CD4-positive, alpha-beta T cell (primary cell): ENCODE data around the gene GPR107. TPM values are rescaled to one million over a fixed set of nuclear protein-coding genes. Genes with fewer than 3 reads are reported as not detected.

Source experiments
- ATAC-seq: fragments of 200-7000 bp; cut with Tn5 transposase; one replicate; pipeline ENCODE4 v1.10.0; 2022; ENCODE audit warnings: mild to moderate bottlenecking; ENCODE audit not compliant: poor library complexity
- CTCF ChIA-PET: fragments of 350-600 bp; sonication (Branson Sonifier 250); formaldehyde crosslinking; loops from one replicate; lab custom pipeline; 2021; ENCODE audit warnings: antibody characterized with exemption, inconsistent platforms; lab: Charles Lee
- POLR2A ChIA-PET: fragments of 350-600 bp; sonication (Branson Sonifier 250); formaldehyde crosslinking; loops from one replicate; lab custom pipeline; 2021; ENCODE audit warnings: antibody characterized with exemption, inconsistent platforms; lab: Charles Lee
- DNase-seq, 14 experiments: peaks; one replicate each; pipeline ENCODE4 v3.0.0-alpha.2; 2013 to 2020; ENCODE audit warnings: mixed read lengths in 2 of 14
- H3K27ac ChIP-seq, 2 donors: one replicate each; pipeline versions ENCODE4 v1.5.1 to v1.7.0; 2013; ENCODE audit warnings: low read length in 2 of 2, low read depth in 1 of 2, mild to moderate bottlenecking in 1 of 2
- H3K27me3 ChIP-seq, 2 experiments: 1 replicate in 1 of 2; 2 replicates in 1 of 2; pipeline versions ENCODE4 v1.6.1 to v1.7.0; 2013; ENCODE audit warnings: low read length in 2 of 2, control low read depth in 1 of 2, mild to moderate bottlenecking in 1 of 2, moderate library complexity in 1 of 2; ENCODE audit not compliant: insufficient read depth in 2 of 2, control insufficient read depth in 1 of 2
- H3K36me3 ChIP-seq: one replicate; pipeline ENCODE4 v1.6.1; 2013; ENCODE audit warnings: low read length, control low read depth; ENCODE audit not compliant: insufficient read depth
- H3K4me1 ChIP-seq: one replicate; pipeline ENCODE4 v1.6.1; 2013; ENCODE audit warnings: low read length, control low read depth; ENCODE audit not compliant: insufficient read depth
- H3K4me3 ChIP-seq: one replicate; pipeline ENCODE4 v1.5.1; 2013; ENCODE audit warnings: mild to moderate bottlenecking, low read length, moderate library complexity
- H3K9me3 ChIP-seq, 2 experiments: 1 replicate in 1 of 2; 2 replicates in 1 of 2; pipeline versions ENCODE4 v1.6.1 to v1.7.0; 2013; ENCODE audit warnings: low read length in 2 of 2, mild to moderate bottlenecking in 2 of 2, control low read depth in 1 of 2, moderate library complexity in 1 of 2; ENCODE audit not compliant: control insufficient read depth in 1 of 2, insufficient read depth in 1 of 2
- H3K27ac Mint-ChIP-seq: one replicate; pipeline ENCODE4 v1.8.0; 2020; ENCODE audit warnings: mixed read lengths
- H3K27me3 Mint-ChIP-seq: one replicate; pipeline ENCODE4 v1.8.0; 2021; ENCODE audit warnings: mixed read lengths
- H3K36me3 Mint-ChIP-seq: one replicate; pipeline ENCODE4 v1.8.0; 2021; ENCODE audit warnings: low read depth, mixed read lengths
- H3K4me1 Mint-ChIP-seq: one replicate; pipeline ENCODE4 v1.8.0; 2021; ENCODE audit warnings: low read depth, mixed read lengths
- H3K4me3 Mint-ChIP-seq: one replicate; pipeline ENCODE4 v1.8.0; 2020; ENCODE audit warnings: mild to moderate bottlenecking, mixed read lengths
- H3K9me3 Mint-ChIP-seq: one replicate; pipeline ENCODE4 v1.8.0; 2020; ENCODE audit warnings: mixed read lengths
- CTCF ChIP-seq: fragments of 200-600 bp; IDR thresholded peaks from one replicate; pipeline ENCODE4 v1.8.0; 2022; ENCODE audit warnings: antibody characterized with exemption, mild to moderate bottlenecking
- intact Hi-C, 2 experiments: fragments of 100-400 bp; cut with DNase I in 1 of 2; cut with micrococcal nuclease in 1 of 2; formaldehyde crosslinking; loops; one replicate each; pipeline versions ENCODE4 v1.15.1 to v1.9.0; 2023 to 2025; cut with DNase I, micrococcal nuclease
- total RNA-seq, 174 experiments: library from RNA in 2 of 174; stranded (reverse) in 2 of 174; gene quantifications; one replicate each; pipeline ENCODE4 v1.2.3 and lab custom pipeline; 2021 to 2026

Gene GPR107
- total RNA-seq, 2 experiments from 2014 or later = 18.9 to 19.2 TPM

DNA sequence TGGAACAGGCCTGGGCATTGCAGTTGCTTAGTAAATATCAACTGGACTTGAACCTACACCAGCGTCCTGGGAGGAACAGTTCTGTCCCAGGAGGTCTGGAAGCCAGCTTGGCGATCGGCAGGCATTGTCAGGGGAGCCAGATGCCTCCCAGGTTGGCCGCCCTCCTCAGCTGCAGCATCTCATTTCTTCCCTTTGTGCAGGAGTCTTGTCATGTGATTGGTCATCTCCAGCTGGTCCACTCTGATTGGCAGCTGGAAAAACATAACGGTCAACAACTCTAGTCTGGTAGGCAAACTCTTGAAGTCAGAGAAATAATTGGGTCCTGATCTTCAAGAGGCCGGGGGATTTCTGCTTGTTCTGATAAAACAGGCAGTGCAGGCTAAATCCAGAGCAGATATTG lies 88.9 kb downstream of the GPR107 start:
- H3K4me1 Mint-ChIP-seq = peaks cover 42% of the 10 kb centered on the region
- CTCF ChIA-PET = no interaction called here
- H3K27me3 Mint-ChIP-seq = peaks cover 28% of the 10 kb centered on the region

GRCh38 chr9:130143279-130143893 lies 89.7 kb downstream of the GPR107 start:
- TF ChIP-seq CTCF = no peak
- Mint-ChIP-seq H3K36me3 (peaks cover 4% of the 10 kb centered on the region), H3K4me1 (peaks cover 35% of the 10 kb centered on the region), H3K4me3 (no peak overlapping the region), H3K27me3 (peaks cover 31% of the 10 kb centered on the region), H3K27ac (no peak overlapping the region), H3K9me3 (no peaks in the 10 kb centered on the region)
- DNase-seq = no peak
- no peaks in the 10 kb centered on the region for H3K36me3 ChIP-seq
- no peak for ATAC-seq
- ChIA-PET POLR2A (interaction anchor here (0.6 to 2.4 kb wide), 2 partner anchors 15 to 128 kb away, joined by 3 to 6 read pairs; no protein-coding TSS in a partner anchor), CTCF (no interaction called here)
- peaks cover 6 to 9% of the 10 kb centered on the region in 2 experiments for H3K27me3 ChIP-seq
- intact Hi-C loops = no loop called here
- H3K9me3 ChIP-seq = peaks cover 0 to 5% of the 10 kb centered on the region in 2 experiments
- H3K27ac ChIP-seq = no peak overlapping the region
- no peak overlapping the region for H3K4me3 ChIP-seq
- peaks cover 18% of the 10 kb centered on the region for H3K4me1 ChIP-seq

More for the DNA sequence above, 88.9 kb downstream of the GPR107 start:
- Histone ChIP-seq H3K27me3 (peaks cover 6 to 9% of the 10 kb centered on the region in 2 experiments), H3K9me3 (peaks cover 0 to 5% of the 10 kb centered on the region in 2 experiments), H3K4me1 (peaks cover 25% of the 10 kb centered on the region), H3K27ac (no peak overlapping the region), H3K4me3 (no peak overlapping the region), H3K36me3 (no peaks in the 10 kb centered on the region)
- TF ChIP-seq CTCF = no peak
- DNase-seq (no peak), ATAC-seq (no peak)
- POLR2A ChIA-PET = no interaction called here
- H3K27ac Mint-ChIP-seq = no peak overlapping the region
- H3K36me3 Mint-ChIP-seq = peaks cover 5% of the 10 kb centered on the region
- H3K9me3 Mint-ChIP-seq = no peaks in the 10 kb centered on the region
- intact Hi-C loops = no loop called here
- H3K4me3 Mint-ChIP-seq = no peak overlapping the region

DNA sequence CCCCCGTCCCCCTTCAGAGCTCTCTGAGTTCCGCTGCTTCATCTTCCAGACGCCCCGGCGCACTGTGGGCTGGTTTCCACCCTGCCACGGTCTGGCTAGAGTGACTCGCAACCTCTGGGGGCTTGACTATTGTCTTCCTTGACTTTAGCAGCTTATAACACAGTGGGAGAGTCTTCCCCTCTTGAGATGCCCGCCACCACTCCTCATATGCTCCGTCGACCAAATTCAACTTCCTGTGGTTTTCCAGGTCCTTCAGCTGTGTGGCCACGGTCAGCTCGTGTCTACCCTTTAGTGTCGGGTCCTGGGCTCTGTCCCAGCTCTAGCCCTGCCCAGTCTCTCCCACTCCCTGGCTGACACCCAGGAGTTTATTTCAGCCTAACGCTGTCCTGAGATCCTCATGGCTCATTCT lies 90.3 kb downstream of the GPR107 start:
- Mint-ChIP-seq H3K9me3 (no peaks in the 10 kb centered on the region), H3K27ac (no peak overlapping the region), H3K27me3 (peaks cover 31% of the 10 kb centered on the region), H3K4me1 (peaks cover 29% of the 10 kb centered on the region), H3K36me3 (no peaks in the 10 kb centered on the region), H3K4me3 (no peak overlapping the region)
- ATAC-seq (no peak), DNase-seq (no peak)
- intact Hi-C loops = no loop called here
- no peaks in the 10 kb centered on the region for H3K36me3 ChIP-seq
- no peak overlapping the region for H3K27ac ChIP-seq
- peaks cover 0 to 5% of the 10 kb centered on the region in 2 experiments for H3K9me3 ChIP-seq
- H3K4me1 ChIP-seq = peaks cover 12% of the 10 kb centered on the region
- no peak for TF ChIP-seq CTCF
- no peak overlapping the region for H3K4me3 ChIP-seq
- peaks cover 6 to 9% of the 10 kb centered on the region in 2 experiments for H3K27me3 ChIP-seq
- ChIA-PET CTCF (no interaction called here), POLR2A (interaction anchor here (0.6 to 2.4 kb wide), 2 partner anchors 16 to 128 kb away, joined by 3 to 6 read pairs; no protein-coding TSS in a partner anchor)
